C1 segment of cervical spinal cord (tissue), 14 donors: ENCODE measurements around the gene SLC22A25.
"Not testable (repeated sequence)": the region's sequence is repeated elsewhere in the genome, so short reads cannot be mapped to it uniquely, and the experiment has no call there.

Experiments
- DNase-seq, 14 donors: peaks; one replicate each; lab custom pipeline; 2025; lab: John Stamatoyannopoulos, UW

The SLC22A25 gene

GRCh38 chr11:63235471-63236461, 7.6 kb downstream of the SLC22A25 start:
- DNase-seq, result not testable (repeated sequence)

GRCh38 chr11:63229815-63230214, 13.6 kb downstream of the SLC22A25 start:
- no peak for DNase-seq

DNA sequence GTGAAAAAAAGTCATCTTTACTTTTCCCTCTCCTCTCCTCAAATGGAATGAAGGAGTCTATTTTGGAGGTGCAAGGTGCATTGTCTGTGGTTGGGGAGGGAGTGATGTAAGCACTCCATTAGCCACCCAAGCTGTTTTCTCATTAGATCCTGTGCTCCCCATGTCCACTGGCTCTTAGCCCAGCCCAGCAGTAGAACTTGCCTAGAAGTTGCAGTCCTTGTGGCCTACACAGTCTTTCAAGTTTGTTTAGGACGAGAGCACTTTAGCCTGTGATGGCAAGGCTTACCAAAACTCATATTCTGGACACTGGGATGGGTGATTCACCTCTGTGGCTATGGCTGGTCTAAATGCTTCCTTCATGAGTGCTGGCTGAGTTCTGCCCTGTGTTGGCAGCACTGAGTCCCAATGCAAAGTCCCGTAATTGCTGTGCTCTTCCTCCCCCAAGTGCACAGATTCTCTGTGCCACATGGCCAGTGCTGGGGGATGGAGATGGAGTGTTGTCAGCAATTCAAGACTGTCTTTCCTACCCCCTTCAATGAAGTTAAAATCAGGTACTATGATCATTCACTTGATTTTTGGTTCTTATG, 15.8 kb downstream of the SLC22A25 start:
- no peak for DNase-seq

- DNase-seq, result no peak
Observed at GRCh38 chr11:63226488-63227114, 16.8 kb downstream of the SLC22A25 start.

DNA sequence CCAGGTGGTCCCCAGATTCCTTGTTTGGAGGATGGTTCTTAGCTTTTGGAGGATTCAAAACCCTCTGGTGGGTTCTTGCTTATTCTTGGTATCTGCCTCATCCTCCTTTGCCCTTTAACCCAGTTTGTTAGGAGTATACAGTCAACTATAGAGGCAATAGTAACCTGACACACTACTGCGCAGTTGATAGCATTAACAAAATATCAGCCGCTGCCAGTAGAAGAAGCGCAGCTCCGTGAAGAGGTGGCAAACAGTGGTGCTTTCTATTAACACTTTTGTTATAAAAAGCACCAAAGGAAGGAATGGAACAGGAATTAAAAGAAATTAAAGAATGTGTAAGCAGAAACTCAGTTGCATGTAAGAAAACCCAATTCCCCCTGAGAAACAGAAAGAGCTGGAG, 29.3 kb downstream of the SLC22A25 start:
- no peak for DNase-seq

DNA sequence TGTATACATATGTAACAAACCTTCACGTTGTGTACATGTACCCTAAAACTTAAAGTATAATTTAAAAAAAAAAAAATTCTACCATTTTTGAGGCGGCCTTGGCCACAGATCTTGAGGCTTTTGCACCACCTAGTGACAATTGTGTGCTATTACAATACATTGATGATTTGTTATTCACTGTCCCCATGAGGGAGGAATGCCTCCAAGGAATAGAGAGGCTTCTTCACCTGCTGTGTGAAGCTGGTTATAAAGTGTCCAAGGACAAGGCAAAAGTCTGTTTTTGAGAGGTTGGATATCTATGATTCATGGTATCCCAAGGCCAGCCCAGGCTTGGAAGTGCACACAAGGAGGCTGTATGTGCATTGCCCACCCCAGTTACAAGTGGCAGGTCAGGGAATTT, 30.7 kb downstream of the SLC22A25 start:
- no peak for DNase-seq

GRCh38 chr11:63210111-63210510, 33.3 kb downstream of the SLC22A25 start:
- DNase-seq, result no peak
